HG02571 (cell line): ENCODE data around the gene ISOC2.
"Not testable (repeated sequence)": the region's sequence is repeated elsewhere in the genome, so short reads cannot be mapped to it uniquely, and the experiment has no call there.

Experiments
- ATAC-seq: cut with Tn5 transposase; IDR thresholded peaks from one replicate; pipeline ENCODE4 v1.9.1; 2021; ENCODE audit warnings: mild to moderate bottlenecking, moderate library complexity; ENCODE audit not compliant: unreplicated experiment

ISOC2 gene

DNA sequence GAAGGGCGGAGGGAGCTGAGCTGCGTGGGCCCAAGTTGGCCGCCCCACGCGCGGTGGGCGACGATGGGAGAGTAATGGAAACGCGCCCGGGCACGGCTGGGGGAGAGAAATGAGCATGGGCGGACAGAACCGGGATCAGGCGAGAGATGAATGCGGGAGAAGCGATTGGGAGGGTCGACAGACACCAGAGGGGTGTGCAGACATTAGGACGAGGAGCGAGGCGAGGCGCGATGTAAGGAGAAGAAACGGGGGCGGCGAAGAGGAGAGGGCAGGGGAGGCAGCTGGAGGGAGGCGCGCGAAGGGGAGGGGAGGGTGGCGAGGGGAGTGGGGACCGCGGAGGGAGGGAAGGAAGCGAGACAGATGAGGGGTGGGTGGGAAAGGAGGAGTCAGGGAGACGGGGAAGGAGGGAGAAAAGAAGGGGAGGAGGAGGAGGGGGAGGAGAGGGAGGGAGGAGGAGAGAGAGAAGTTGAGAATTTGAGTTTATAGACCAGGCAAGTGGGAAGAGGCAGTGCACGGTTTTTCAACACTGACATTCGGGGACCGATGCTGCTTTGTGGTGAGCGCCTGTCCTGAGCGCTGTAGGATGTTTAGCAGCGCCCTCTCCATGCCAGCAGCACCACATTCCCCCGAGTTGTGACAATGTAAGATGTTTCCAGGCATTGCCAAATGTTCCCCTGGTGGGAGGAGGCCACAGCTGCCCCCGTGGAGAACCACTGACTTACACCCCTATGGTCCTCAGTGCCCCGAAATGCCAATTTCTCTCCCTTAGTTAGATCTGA is 18.2 kb downstream of the ISOC2 start, which contains the start of gene SHISA7:
TSS of gene SHISA7 (minus strand) at position 256 of the 779 bp plus-strand sequence. CDS start 437 bp downstream, outside the sequence.
- no peak for ATAC-seq

DNA sequence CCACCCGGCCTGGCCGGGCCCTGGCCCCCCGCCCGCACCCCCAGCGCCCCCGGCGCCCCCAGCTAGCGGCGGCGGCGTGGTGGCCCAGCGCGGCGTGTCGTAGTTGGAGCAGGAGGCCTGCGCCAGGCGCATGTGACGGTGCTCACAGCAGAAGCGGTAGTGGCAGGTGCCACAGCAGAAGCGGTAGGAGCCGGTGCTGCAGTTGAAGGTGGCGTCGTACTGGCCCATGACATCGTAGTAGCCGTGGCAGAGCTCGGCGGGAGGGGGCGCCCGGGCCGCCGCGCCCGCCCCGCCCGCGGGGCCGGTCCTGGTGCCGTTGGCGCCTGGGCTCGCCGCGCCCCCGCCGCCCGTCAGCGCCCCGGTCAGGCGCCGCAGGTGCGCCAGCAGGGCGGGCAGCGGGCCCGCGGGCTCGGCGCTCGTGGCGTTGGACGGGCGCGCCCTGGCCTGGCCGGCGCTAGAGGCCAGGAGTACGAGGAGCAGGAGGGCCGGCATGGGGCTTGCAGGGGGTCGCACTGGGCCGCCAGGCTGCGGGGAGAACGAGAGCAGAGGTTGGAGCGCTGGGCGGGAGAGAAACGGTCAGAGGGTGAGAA is 19.0 kb downstream of the ISOC2 start:
- no peak for ATAC-seq

DNA sequence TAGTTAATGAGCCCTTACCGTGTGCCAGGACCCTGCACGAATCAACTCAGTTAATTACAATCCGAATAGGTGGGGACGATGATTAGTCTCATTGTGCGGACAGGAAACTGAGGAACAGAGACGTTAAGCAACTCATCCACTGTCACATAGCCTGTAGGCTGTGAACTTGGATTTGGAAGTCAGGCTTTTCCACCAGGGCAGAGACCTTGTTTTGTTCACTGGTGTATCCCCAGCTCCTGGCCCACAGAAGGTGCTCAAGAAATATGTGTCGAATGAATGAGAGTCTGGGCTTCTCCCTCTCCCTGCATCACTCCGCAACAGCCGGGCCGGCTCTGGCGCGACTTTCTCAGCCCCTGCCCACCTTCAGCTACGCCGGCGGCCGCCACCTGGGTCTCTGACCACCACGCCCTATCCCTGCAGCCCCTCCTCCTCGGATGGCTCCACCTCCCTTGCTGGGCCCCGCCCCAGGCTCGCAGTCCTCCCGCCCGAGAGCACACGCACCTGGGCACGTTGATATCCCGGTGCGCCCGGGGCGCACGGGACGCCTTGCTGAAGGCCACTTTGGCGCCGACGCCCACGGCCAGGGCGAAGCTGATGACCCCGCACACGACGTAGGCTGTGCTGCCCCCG is 19.6 kb downstream of the ISOC2 start:
- no peak for ATAC-seq

DNA sequence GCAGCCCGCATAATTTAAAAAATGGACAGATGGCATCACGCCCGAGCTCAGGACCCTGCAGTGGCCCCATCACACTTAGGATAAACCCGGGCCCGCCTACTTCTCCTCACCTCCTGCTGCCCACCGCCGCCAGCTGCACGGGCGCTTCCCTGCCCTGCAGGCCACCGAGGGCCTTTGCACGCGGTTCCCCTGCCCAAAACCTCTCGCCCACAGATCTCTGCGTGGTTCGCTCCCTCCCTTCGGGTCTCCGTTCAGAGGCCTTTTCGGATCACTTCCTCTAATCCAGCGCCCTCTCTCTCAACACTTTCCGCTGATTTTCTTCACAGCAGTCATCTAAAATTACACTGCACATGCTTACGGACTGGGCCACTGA is 20.1 kb downstream of the ISOC2 start:
- ATAC-seq: no peak

DNA sequence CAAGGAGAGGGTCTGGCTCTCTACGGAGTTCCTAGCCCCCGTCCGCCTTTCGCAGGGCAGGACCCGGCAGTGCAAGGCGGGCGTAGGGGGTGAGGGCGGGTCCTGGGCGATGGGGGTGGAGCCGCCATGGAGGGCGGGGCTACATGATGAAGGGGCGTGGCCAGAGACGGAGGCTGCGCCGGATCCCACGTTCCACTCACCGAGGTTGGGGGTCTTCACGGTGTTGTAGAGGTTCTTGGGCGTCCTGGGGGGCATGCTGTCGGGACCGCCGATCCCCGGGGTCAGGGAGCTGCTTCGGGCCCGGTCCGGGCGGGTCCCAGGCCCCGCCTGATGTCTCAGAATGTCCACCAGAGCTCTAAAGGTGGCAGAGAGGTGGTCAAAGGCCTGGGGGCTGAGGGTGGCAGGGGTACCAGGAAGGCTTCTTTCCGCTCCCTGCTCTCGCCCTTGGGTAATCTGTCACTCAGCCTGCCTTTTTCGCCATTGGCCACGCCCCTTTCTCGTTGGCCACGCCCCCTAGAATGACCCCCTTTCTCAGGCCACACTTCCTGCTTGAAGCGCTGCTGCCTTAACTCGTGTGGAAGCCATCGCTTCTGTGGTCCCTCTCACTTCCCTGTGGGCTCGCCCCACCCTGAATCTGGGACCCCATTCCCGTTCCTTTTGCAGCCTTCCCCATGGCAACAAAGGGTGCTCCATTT is 20.9 kb downstream of the ISOC2 start:
- no peak for ATAC-seq

DNA sequence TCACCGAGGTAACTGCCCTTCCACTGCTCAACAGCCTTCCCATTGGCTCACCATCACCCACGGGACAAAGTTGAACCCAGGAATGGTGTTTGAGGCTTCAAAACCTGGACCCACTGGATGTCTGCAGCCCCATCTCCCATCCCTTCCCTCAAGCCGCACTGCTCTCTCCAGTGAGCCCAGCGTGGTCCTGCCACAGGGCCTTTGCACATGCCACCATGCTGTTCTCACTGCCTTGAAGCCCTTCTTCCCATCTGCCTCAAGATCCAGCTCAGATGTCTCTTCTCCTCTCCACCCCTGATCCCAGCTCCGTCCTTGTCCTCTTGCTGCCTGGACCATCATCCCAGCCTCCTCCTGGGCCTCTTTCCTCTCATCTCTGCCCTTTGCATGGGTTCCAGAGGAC is 22.4 kb downstream of the ISOC2 start:
- ATAC-seq: no peak

DNA sequence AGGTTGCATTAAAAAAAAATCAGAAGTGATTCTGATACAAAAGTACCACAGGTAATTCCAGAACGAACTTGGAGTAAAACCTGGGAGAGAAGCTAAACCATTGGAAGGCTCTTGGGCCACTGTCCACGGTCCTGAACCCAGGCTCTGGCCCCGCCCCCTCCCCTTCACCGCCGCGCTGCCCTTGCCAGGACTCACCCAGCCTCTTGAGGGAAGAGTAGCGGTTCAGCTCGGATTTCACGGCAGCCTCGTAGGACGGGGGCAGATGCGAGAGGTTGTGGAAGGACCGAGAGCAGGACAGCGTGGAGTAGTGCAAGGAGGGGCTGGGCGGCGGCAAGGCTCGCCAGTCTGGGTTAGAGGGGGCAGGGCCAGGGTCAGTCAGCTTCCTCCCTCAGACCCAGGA is 24.0 kb downstream of the ISOC2 start:
- no peak for ATAC-seq

DNA sequence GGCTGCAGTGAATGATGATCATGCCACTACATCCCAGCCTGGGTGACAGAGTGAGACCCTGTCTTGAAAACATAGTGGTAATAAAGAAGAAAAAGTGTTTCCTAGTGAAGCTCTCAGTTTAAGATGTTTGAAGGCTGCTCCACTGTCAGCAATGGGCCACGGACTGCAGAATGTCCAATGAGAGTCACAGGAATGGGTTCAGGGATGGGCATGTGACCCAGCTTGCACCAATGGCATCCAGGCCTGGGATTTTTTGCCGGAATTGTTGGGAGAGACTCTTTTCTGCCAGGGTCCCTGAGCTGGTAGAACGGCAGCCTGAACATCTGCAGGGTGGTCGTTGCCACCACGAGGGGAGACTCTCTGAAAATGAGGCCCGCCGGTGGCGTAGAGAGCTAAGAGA is 24.6 kb downstream of the ISOC2 start:
- no peak for ATAC-seq

DNA sequence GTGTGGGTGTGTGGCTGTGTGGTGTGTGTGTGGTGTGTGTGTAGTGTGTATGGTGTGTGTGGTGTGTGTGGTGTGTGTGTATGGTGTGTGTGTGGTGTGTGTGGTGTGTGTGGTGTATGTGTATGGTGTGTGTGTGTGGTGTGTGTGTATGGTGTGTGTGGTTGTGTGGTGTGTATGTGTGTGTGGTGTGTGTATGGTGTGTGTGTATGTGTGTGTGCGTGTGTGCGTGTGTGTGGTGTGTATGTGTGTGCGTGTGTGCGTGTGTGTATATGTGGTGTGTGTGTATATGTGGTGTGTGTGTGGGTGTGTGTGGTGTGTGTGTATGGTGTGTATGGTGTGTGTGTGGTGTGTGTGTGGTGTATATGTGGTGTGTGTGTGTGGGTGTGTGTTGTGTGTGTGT is 26.4 kb downstream of the ISOC2 start:
- ATAC-seq: no peak

DNA sequence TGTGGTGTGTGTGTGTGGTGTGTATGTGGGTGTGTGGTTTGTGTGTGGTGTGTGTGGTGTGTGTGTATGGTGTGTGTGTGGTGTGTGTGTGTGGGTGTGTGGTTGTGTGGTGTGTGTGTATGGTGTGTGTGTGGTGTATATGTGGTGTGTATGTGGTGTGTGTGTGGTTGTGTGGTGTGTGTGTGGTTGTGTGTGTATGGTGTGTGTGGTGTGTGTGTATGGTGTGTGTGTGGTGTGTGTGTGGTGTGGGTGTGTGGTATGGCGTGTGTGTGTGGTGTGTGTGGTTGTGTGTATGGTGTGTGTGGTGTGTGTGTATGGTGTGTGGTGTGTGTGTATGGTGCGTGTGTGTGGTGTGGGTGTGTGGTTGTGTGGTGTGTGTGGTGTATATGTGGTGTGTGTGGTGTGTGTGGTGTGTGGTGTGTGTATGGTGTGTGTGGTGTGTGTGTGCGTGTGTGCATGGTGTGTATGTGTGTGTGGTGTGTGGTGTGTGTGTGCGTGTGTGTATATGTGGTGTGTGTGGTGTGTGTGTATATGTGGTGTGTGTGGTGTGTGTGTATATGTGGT is 27.0 kb downstream of the ISOC2 start:
- no peak for ATAC-seq

DNA sequence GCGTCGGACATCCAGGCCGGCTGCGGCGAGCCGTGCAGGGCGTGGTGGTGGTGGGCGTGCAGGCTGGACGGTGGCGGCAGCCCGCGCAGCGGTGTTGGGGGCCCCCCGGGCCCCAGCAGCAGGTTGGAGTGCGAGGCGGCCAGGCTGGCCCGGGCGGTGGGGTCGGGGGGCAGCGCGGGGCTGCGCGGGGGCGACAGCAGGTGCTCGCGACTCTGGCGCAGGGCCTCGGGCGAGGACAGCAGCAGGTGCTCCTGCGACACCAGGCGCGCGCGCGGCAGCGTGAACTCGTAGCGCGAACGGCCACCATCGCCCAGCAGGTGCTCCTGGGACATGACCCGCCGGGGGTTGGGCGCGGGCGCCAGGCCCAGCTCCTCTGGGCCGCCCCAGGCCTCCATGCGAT is 28.1 kb downstream of the ISOC2 start:
- ATAC-seq: no peak

DNA sequence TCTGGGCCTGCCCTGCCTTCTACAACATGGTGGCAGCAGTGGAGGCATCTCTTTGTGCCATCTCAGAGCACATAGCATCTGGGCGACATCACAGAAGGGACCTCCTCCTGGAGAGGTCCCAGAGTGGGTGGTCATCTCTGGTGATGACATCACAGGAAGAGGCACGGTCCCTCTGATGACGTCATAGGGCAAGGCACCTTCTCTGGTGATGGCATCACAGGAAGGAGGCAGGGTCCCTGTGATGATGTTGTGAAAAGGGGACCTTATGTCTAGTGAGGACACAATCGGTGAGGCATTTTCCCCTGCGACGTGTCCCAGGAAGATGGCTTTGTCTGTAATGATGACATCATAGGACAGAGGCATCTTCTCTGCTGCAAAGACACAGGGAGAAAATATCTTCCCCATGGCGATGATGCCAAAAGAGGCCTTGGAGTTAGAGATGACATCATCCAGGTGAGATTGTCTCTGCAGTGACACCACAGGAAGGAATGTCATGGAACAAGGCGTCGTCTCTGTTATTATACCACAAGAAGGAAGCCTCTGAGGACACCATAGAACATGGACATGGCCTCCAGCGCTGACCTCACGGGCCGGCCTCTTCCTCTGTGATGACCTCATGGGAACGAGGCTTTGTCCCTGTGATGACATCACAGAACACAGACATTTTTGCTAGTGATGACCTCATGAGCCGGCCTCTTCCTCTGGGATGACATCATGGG is 29.0 kb downstream of the ISOC2 start:
- no peak for ATAC-seq

DNA sequence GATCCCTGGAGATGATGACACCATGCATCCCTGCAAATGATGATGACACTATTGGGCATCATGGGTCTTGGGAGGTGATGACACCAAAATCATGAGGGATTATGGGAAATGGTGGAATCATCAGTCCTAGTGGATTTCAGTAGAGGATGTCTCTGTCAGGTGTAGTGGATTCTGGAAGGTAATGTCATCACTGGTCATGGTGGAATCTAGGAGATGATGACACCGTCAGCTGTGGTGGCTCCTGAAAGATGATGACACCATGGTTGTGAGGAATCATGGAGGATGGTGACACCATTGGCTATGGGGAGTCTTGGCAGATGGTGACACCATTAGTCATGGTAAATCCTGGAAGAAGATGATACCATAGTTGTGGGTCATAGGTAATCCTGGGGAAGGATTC is 30.3 kb downstream of the ISOC2 start:
- ATAC-seq: no peak

DNA sequence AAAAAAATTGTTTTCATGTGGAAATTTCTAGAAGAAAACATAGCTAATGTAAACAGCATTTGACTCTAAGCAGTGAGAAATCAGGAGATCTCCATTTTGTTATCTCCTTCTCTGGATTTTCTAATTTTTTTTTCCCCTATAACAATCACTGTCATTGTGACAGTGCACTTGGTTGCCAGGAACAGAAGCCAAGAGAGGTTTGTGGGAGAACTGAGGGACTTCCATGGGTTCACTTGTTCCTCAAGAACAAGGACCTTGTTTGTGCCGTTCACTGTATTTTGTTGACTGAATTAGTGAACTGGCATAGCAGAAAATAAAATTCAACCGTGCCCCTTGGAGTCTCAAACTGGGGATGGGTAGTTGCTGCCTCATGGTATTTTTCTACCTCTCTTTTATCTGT is 35.4 kb downstream of the ISOC2 start:
- ATAC-seq: no peak

DNA sequence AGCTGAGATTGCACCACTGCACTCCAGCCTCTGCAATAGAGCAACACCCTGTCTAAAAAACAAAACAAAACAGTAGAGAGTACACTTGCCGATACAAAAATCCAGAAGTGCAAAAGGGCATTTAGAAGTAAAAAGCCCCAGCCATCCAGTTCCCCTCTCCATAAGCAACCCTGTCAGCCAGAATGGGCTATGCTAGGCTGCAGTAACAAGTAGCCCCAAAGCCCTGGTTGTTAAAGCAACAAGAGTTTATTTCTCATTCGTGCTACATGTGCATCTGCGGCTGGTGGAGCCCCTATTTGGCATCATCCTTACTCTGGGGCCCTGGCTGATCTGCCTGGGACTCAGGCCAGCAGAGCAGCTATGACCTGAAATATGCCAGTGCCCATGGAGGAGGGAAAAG is 36.9 kb downstream of the ISOC2 start:
- no peak for ATAC-seq

DNA sequence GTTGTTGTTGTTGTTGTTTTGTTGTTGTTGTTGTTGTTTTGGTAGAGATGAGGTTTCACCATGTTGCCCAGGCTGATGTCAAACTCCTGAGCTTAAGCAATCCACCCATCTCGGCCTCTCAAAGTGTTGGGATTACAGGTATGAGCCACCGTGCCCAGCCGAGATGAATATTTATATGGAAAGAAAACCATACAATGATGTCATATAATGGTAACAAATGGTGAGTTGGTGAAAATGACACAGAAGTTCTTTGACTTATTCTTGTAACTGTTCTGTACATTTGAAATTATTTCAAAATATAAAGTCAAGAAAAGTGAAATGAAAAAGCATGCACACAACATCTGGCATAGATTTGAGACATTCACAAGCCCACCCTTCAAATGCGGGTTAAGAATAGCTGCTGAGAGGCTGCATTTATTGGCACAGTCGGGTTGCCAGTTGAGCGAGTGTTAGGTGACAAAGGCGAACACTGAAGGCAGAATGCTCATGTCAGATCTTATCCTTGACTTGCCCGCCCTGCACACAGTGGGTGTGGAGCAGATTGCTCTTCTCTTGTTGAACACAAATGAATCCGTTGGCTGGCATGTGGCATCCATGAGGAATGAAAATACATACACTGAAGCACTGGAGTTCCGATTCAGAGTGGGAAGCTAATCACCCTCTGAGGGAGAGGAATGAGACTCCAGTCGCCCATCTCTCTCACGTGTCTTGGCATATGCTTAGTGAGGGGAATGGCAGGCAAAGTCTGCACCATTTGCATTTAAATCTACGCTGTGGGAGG is 38.0 kb downstream of the ISOC2 start:
- no peak for ATAC-seq

DNA sequence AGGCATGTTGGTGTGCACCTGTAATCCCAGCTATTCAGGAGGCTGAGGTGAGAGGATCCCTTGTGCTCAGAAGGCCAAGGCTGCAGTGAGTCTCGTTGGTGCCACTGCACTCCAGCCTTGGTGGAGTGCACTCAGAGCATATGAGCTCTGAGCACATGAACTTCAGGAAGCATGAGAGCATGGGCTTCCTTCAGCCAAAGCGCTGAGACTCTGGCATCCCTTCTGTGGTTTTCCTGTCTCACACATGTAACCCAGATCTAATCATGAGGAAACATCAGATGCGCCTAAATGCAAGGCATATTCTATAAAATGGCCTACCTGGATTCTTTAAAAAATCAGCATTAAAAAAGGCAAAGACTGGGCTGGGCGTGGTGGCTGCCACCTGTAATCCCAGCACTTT is 40.2 kb downstream of the ISOC2 start:
- ATAC-seq: not testable (repeated sequence)

DNA sequence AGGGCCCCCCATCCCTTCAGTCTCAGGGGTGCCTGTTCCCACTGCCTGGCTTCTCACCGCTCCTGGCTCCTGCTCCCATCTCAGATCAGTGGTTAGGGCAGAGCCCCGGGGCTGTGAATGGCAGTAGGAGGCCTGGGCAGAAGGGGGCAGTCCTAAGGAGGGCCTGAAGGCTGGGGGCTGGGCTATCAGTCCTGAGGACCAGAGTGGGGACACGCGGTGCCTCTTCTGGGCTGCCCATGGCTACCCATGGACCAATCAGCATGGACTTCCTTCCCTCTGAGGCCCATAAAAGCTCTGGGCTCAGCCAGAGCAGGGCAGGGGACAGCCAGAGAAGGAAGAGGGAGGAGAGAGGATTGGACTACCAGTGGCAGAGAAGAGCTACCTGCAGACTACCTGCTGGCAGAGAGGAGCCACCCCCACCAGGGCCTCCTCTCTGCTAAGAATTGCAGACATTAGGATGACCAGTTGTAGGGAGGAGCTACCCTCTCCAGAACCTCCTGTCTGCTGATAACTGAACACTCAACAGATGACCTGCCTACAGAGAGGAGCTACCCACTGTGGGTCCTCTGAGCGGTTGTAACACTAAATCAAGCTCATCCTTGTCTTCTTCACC is 41.7 kb downstream of the ISOC2 start:
- ATAC-seq: no peak

DNA sequence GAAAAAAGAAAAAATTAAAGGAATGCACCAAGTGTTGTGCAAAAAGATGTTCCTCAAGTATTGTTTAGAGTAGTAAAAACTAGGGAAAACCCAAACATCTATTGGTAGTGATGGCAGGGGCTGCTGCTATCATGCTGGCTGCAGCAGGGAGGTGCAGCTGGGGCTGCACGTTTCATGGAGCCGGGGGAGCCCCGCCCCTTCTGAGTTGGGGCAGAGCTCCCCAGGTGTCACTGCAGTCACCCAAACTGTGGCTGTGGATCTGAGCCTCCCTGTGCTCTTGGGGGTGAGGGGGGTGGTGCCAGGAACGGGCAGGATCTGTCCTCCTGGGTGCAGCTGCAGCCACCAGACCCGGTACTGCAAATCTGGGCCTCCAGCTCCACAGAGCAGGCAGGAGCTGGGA is 42.3 kb downstream of the ISOC2 start:
- ATAC-seq: no peak

DNA sequence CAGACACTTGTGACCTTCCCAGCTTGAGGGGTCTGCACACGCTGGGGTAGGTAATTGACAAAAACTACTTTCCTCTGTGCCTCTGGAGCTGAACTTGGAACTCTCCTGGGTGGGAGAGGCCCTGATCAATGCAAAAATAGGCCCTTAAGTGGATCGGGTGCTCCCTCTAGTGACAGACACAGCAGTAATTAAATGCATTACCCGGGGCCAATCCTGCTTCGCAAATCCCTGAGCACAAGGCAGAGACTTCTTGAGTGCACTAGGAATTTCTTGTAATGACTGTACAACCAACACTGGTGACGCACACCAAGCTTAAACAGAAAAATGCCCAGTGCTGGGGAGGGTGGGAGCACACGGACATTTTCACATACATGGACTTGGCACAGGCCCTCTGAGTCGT is 43.3 kb downstream of the ISOC2 start:
- no peak for ATAC-seq
